ENCODE measurements around the gene GPC4.

Gene GPC4

DNA sequence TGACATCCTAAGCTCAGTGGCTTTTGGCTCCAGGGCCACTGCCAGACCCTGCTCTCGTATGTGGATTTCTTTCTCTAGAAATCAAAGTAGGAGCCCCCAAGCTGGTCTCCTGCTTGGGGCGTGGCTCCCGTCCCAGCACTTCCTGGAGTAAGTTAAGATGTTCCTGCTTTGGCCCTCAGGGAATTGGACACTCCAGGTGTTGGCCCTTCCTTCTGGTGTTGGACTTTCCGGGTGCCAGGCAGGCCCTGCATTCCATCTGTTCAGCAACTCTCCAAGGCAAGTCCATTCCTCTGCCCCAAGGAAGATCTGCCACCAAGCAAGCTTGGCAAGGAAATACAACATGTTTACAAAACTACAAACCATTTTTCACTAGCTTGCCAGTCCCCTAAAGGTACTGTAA, 22.1 kb upstream of the GPC4 start:
- no peaks in the 10 kb centered on the region for H3K36me3 ChIP-seq (replicated peaks)
- no peak for DNase-seq
- in situ Hi-C loops (cut with HindIII; ENCODE audit: low pct_ligation_motif_present, low sequenced_read_pairs): no loop called here
- no peak overlapping the region for H3K27ac ChIP-seq
- TF ChIP-seq, protein P1, sequence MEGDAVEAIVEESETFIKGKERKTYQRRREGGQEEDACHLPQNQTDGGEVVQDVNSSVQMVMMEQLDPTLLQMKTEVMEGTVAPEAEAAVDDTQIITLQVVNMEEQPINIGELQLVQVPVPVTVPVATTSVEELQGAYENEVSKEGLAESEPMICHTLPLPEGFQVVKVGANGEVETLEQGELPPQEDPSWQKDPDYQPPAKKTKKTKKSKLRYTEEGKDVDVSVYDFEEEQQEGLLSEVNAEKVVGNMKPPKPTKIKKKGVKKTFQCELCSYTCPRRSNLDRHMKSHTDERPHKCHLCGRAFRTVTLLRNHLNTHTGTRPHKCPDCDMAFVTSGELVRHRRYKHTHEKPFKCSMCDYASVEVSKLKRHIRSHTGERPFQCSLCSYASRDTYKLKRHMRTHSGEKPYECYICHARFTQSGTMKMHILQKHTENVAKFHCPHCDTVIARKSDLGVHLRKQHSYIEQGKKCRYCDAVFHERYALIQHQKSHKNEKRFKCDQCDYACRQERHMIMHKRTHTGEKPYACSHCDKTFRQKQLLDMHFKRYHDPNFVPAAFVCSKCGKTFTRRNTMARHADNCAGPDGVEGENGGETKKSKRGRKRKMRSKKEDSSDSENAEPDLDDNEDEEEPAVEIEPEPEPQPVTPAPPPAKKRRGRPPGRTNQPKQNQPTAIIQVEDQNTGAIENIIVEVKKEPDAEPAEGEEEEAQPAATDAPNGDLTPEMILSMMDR (IDR thresholded peaks at IDR 0.05; ENCODE audit: low read depth, low read length, missing control alignments): no peak
- no peak overlapping the region for H3K4me3 ChIP-seq (ENCODE audit: low read depth, low read length)
- no peaks in the 10 kb centered on the region for H3K27me3 ChIP-seq (replicated peaks)

DNA sequence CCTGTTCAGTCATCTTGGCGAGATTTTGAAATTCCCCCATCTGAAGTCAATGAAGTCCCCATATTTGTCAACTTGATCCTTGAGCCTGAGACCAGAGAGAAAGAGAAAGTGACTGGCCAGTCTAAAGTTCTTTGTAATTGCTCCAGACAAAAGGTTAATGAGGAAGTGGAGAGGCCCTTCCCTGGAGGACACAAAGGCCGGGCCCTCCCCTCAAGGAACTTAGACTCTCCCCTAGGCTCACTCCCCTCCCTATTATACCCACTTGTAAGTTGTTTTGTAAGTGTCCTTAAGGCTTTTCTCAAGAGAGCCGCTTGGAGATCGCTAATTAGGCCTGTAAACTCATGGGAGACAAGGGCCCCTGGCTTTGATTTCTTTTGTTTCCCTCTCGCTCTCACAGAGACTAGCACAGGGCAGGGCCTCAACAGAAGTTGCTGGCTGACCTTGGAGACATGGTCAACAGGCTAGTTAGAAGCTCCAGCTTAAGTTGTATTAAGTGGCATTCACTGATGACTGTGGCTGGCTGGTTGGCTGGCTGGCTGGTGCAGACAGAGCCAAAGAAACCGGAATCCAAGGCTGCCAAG, 20.3 kb upstream of the GPC4 start:
- DNase-seq: no peak
- Histone ChIP-seq H3K27me3 (replicated peaks) (no peaks in the 10 kb centered on the region), H3K27ac (no peak overlapping the region), H3K36me3 (replicated peaks) (no peaks in the 10 kb centered on the region), H3K4me3 (ENCODE audit: low read depth, low read length) (no peak overlapping the region)
- TF ChIP-seq, protein P1 (IDR thresholded peaks at IDR 0.05; ENCODE audit: low read depth, low read length, missing control alignments): no peak
- in situ Hi-C loops (cut with HindIII; ENCODE audit: low pct_ligation_motif_present, low sequenced_read_pairs): no loop called here

DNA sequence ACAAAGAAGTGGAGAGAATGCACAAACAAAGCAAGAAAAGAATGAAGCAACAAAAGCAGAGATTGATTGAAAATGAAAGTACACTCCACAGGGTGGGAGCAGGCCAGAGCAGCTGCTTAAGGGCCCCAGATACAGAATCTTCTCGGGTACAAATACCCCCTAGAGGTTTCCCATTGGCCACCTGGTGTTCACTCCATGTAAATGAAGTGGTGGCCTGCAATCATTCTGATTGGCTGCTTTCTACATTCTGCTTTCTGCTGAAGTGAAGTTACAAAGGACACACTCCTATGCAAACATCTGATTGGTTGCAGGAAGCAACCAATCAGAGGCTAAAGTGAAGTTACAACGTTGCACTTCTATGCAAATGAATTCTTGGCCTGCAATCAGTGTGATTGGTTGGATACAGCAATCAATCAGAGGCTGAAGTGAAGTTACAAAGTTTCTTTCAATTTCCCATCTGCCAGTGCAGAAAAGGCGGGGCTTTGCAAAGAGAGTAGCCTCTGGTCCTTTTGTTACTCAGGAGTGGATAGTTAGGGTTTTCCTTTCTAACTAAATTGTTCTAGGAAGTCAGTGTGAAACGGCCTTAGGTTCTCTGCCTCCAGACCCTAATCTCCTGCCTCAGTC, 19.0 kb upstream of the GPC4 start:
- in situ Hi-C loops (cut with HindIII; ENCODE audit: low pct_ligation_motif_present, low sequenced_read_pairs): no loop called here
- TF ChIP-seq, protein P1 (IDR thresholded peaks at IDR 0.05; ENCODE audit: low read depth, low read length, missing control alignments): peak; percentile 5
- Histone ChIP-seq H3K27me3 (replicated peaks) (no peaks in the 10 kb centered on the region), H3K27ac (no peak overlapping the region), H3K36me3 (replicated peaks) (no peaks in the 10 kb centered on the region), H3K4me3 (ENCODE audit: low read depth, low read length) (no peak overlapping the region)
- DNase-seq: no peak

DNA sequence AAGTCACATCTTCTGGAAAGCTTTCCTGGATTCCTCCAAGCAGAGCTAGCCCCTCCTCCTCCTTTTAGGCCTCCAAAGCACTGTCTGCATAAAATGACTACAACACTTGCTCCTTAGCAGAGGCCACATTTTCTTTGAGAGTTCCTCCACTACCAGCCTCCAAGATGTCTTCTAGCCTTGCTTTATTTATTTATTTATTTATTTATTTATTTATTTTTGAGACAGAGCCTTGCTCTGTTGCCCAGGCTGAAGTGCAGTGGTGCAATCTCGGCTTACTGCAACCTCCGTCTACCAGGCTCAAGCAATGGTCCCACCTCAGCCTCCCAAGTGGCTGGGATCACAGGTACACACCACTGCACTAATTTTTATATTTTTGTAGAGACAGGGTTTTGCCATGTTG, 4.6 kb upstream of the GPC4 start:
- no peaks in the 10 kb centered on the region for H3K36me3 ChIP-seq (replicated peaks)
- in situ Hi-C loops (cut with HindIII; ENCODE audit: low pct_ligation_motif_present, low sequenced_read_pairs): no loop called here
- no peaks in the 10 kb centered on the region for H3K27me3 ChIP-seq (replicated peaks)
- no peak for DNase-seq
- H3K27ac ChIP-seq: no peak overlapping the region
- H3K4me3 ChIP-seq (ENCODE audit: low read depth, low read length): no peak overlapping the region
- TF ChIP-seq, protein P1 (IDR thresholded peaks at IDR 0.05; ENCODE audit: low read depth, low read length, missing control alignments): no peak

DNA sequence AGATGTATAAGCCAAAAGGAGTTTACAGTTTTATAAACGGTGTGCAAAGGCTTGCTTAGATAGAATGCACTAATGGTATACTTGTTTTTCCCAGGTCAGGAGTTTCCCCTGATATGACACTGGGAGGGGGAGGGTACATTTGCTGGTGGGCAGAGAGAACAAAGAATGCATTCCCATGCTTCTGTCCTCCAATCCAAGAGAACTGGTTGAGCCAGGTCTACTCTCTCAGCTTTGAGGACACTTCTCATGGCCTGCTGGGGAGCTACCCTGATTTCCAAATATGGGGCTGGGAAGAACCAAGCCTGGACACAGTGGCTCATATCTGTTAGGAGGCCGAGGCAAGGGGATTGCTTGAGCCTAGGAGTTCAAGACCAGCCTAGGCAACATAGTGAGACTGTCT, 3.3 kb upstream of the GPC4 start:
- DNase-seq: no peak
- no peak overlapping the region for H3K27ac ChIP-seq
- in situ Hi-C loops (cut with HindIII; ENCODE audit: low pct_ligation_motif_present, low sequenced_read_pairs): no loop called here
- no peaks in the 10 kb centered on the region for H3K27me3 ChIP-seq (replicated peaks)
- TF ChIP-seq, protein P1 (IDR thresholded peaks at IDR 0.05; ENCODE audit: low read depth, low read length, missing control alignments): no peak
- H3K4me3 ChIP-seq (ENCODE audit: low read depth, low read length): no peak overlapping the region
- no peaks in the 10 kb centered on the region for H3K36me3 ChIP-seq (replicated peaks)

DNA sequence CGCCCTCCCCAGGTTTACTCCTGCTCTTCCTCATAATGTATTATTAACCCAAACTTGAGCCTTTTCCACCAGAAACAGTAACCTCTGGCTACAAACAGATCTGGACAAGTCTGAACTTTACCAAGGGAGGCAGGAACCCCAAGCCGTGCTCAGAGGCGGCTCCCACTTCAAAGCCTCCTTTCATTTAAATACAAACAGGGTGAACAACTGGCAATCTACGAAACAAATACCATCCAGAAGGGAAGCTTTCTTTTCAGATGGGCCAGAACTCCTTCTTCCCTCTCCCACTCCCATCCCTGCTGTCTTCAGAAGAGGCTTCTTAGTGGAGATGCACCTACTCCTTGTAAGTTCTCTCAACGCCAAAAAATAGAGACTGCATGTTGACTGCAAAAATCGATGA, 2.1 kb upstream of the GPC4 start:
- Histone ChIP-seq H3K27ac (no peak overlapping the region), H3K27me3 (replicated peaks) (no peaks in the 10 kb centered on the region), H3K4me3 (ENCODE audit: low read depth, low read length) (no peak overlapping the region), H3K36me3 (replicated peaks) (no peaks in the 10 kb centered on the region)
- in situ Hi-C loops (cut with HindIII; ENCODE audit: low pct_ligation_motif_present, low sequenced_read_pairs): no loop called here
- no peak for DNase-seq
- TF ChIP-seq, protein P1 (IDR thresholded peaks at IDR 0.05; ENCODE audit: low read depth, low read length, missing control alignments): no peak

Measured in brain microvascular endothelial cell (primary cell).